HG03066 (cell line): ENCODE data around the gene KCNN3.

Source experiments
- ATAC-seq: cut with Tn5 transposase; IDR thresholded peaks from one replicate; pipeline ENCODE4 v1.9.1; 2021; ENCODE audit warnings: low read depth; ENCODE audit not compliant: unreplicated experiment

The KCNN3 gene

DNA sequence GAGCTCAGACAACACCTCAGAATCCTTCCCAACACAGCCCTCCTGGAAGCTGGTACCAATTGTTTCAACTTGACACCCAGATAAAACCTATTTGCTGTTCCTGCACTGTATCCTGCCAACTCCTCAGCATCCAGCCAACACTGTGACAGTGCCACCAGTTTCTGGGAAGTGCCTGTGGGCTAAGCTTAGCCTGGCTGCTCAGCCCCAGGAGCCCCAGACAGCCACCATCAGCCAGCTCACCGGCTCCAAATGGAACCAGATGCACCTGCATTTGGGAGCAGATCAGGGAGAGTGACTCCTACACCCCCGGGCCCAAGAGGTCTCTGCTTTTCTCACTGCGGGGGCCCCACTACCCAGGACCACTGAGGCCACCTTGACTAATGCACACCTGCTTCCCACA lies 24.9 kb downstream of the KCNN3 start:
- ATAC-seq, result no peak

DNA sequence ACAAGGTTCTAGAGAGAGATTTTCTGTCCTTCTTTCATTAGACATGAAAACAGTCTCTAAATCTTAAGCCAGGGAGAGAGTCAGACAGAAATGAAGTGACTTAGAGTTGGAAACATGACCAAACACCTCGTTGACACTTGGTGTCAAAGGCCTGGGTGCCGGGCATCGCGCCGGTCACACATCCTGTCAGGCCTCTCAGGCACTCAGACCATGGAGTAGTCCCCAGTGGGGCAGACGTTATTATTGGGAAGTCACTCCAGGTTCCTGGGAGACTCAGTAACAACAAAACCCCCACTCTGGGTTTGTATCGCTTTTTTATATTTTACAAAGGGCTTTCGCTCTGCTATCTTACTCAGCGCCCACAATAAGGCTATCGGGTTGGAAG lies 25.8 kb downstream of the KCNN3 start:
- no peak for ATAC-seq

DNA sequence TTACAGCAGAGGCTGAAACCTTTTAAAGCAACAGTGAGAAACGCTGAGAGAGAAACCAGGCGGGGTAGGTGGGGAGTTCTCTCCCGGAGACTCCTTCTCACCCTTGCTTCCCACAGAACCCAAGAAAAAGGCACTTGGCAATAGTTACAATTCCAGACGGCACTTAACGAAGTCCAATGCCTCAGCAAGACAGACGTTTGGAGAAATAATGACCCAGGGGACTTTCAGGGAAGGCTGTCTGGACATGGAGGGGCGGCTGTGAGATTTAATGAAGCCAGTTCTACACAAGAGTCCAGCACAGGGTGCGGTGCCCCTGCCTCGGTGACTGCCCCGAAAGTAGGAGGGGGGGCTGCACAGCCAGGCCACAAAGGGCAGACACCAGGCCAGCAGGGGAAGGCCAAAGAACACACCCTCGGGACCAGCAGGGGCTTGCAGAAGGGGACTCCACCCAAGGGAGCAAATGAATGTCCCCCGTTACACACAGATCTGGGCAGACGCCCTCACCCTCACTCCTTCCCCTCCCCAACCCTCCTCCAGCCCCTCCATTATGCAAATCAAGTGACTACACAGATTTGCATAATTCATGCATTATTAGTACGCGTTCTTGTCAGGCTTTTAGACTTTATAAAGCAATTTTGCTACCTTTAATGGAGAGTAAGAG lies 26.3 kb downstream of the KCNN3 start:
- ATAC-seq, result no peak

DNA sequence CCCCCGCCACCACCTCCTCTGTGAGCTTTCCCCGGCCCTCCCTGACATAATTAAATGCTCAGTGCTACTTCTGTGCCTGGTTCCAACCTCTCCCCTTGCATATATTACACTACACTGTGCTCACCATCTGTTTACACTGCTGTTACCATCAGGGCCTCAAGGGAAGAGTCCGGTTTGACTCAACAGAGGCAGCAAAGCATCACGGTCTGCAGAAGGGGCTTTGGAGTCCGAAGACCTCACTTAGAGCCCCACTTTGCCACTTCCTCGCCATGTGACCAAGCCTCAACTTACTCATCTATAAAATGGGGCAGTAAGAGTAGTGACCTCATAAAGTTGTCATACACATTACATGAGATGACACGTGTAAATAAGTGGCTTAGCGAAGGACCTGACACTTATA lies 27.4 kb downstream of the KCNN3 start:
- no peak for ATAC-seq

DNA sequence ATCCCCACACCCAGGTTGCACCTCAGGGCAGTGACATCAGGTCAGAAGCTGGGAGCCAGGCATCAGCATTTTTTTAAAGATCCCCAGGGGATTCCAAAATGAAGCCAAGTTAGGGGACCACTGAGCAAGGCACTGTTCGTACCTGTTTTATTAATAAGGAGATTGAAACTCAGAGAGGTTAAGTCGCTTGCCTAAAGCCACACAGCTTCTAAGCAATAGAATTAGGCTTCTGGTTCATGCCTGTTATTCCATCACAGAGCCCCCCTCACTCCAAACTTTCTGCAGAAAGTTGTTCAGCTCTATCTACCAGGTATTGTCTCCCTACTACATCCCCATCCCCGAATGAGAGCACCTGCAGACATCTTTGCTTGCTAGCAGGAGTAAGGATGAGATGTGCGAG lies 28.7 kb downstream of the KCNN3 start:
- ATAC-seq, result no peak

DNA sequence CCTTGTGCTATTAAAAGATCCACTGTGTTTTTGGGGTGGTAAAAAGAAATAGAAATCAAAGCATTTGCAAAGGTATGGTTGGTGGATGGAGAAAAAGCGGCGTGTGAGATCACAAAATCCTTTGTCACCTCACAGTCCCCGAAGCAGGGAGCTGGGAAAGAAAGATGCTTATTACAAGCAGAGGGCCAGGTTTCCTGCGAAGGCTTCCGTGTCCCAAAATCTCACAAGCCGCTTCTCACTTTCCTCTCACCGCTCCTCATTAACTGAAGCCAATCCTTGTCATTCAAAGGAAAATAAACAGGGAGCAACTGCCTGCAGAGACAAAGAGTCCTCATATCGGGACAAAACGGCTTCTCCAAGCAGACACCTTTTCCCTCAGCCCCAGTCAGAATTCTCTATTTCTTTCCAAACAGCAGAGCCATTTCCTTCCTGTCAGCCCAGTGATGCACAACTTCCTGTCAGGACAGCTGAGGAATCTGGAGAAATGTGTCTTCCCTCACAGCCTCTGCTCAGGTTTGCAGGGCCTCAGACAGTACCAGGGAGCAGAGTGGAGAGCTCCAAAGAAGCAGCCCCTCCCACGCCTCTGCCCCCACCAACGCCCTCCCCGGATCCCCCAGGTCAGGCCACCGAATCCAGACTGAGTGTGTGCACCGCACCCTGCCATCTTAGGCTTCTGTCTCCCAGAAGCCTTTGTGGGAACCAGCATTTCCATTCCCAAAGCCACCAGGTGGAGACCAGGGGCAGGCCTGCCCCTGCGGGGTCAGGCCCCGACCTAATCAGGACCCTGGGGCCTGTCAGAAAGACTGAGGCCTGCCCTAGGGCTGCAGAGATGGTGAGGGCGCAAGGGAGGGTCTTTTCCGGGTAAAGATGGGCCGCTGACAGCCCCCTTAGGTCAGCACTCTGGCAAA lies 29.6 kb downstream of the KCNN3 start:
- ATAC-seq, result no peak

DNA sequence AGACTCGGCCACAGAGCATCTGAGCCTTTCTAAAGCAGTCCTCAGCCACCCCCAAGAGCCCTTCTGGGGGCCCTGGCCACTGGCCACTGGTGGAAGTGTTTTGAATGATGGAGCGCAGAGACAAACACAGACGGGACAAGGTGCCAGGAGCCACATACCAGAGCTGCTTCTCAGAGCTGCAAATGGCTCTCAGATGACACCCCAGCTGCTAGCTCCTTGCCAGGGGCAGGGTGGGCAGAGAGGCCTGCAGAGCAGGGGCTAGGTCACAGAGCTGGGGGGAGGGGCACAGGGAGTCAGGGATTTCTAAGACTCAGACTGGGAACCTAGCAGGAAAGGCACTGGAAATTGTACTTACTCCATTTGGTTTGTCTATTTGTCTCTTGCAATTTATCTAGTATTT lies 30.4 kb downstream of the KCNN3 start:
- ATAC-seq, result no peak

DNA sequence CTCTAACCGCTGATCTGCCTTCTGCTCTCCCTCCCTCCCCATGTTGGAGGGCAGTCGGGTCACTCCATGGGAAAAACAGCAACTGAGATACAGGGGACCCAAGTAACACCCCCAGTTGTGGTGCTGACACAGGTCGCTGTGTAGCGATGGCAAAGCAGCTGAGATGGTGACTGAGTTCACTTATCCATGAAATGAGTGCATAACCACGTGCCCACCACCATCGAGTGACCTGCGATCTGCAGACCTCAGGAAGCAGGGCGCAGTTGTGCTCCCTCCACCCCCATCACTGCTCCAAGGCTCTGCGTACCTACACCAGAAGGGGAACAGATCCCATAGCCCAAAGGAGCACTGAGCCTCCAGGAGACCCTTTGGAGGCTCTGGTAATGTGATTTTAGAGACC lies 31.1 kb downstream of the KCNN3 start:
- ATAC-seq, result no peak

DNA sequence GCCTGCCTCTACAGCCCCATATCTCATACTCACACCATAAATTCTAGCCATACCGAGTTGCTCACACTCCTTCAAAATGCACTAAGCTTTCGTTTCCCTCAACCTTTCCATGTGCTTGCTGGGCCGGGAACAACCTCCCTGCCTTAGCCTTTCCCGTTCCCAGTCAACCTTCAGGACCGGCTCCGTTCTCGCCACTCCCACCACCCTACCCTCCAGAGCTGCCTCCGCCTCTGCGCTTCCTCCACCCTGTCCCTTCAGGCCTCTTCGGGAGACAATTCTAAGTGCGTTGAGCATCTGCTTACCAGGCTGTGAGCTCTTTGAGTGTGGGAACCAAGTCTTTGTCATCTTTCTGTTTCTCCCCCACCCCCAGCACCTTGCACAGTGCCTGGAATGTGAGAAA lies 31.6 kb downstream of the KCNN3 start:
- ATAC-seq, result no peak

DNA sequence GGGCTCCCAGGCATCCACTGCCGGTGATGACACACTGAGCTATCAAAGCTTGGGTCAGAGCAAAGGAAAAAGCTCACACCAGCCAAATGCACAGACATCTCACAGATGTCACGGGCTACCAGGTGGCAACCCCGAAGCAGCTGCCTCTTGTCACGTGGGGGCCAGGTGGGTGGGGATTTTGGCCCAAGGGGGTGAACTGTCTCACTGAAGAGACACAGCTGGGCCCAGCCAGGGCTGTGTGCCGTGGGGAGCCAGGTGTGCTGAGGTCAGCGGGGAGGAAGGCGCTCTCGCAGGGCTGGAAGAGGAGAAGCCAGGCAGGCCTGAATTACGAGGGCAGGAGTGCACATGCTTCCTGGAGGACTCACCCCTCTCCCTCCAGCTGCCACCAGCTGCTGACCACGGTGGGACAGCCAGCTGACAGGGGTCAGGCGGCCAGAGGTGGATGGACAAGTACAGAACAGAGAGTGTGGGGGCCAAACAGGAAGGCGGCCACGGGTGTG lies 32.4 kb downstream of the KCNN3 start:
- peak; percentile 73 for ATAC-seq

DNA sequence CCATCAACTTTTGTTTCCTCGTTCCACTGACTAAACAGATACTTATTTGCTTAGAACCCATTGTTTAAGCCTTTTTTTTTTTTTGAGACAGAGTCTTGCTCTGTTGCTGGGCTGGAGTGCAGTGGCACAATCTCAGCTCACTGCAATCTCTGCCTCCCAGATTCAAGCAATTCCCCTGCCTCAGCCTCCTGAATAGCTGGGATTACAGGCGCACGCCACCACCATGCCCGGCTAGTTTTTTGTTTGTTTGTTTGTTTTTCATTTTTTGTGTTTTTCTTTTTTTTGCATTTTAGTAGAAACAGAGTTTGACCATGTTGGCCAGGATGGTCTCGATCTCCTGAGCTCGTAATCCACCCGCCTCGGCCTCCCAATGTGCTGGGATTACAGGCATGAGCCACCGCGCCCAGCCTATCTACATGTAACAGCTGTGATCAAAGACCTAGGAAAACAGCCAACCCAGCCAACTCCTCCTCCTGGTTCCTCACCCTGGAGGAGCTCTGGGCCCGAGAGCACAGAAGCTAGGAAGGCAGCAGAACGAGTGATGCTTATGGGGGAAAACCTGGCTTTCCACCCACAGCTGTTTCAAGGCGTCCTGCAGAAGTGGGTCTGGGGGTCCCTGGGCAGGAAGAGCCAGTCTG lies 32.9 kb downstream of the KCNN3 start:
- ATAC-seq, result no peak

DNA sequence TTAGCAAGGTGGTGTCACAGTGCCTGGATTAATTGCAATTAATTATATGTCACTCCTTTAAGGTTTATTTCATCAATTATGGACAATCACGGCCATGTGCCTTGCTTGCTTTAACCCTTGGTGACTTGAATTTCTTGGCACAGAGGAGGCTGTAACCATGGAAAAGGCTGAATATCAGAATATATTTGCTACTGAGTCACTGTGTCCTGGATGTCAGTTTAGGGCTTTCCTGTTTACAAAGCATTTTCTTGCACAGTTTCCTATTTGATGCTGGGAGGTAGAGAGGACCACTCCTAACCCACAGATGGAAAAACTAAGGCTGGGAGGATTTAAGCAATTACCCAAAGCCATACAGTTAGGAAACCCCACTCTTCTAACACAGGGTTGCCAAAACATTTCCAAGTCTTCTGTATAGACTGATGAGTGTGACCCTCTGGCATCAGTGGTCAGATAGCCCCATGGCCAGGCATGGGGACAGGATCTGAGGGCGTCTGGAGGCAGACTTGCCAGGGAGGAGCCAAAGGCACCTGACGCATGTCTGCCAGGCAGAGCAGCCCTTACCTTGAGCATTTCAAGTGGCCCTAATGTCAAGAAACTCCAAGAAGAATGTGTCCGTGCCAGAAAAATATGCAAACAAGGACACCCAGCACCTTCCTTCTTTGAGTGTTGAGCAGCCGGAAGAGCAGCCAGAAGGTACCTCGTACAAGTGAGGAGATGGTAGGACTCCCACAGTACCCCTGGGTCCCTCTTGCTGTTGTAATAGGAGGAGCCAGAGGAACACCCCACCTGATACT lies 34.4 kb downstream of the KCNN3 start:
- no peak for ATAC-seq

DNA sequence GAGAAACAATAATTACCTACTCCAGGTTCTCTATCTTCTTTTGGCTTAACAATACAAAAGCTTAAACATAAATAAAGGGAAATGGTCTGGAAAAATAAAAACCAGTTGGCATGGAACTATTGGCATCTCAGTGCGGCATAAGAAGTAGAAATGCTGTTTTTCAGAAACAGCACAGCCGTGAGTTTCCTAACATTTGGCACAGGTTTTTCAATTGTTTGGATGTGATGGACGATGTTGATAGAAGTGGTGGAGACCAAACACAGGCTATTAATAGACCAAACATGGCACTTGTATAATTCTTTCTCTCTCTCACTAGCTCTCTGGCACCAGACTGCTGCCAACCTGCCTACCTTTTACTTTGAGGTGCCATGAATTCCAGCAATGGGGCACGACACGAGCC lies 36.2 kb downstream of the KCNN3 start:
- no peak for ATAC-seq

DNA sequence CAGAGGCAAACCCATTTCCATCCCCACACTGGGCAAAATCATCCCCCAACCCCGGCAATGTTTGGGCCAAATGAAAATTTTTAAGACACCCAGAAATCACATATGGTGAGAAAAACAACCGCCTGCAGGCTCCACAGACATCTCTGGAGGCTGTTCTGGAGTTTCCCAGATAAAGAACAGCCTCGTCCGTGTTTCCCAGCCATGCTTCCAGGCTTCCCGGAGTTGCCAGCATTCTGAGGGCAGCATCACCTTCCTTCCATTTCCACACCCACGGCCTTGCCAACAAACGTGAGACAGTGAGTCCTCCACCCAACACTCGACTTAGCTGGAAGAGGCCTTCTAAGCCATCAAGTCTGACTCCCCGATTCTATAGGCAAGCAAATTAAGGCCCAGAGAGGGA lies 36.9 kb downstream of the KCNN3 start:
- ATAC-seq, result no peak

DNA sequence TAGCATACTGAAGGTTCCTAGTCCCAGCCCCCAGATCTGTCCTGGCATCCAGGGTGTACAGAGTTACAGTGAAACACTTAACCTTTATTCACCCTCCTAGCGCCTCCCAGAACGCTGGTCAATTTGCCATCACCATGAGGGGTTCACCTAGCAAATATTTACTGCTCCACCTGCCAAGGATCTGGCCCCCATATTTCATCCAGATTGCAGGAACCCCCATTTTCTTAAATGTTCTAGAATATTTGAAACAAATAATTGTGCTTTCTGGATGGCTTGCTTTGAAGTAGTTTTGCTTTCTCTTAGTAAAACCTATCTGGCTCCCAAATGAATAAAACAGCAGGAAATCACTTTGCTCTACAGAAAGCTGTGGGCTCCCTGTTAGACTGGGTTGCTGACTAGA lies 37.7 kb downstream of the KCNN3 start:
- ATAC-seq, result no peak

DNA sequence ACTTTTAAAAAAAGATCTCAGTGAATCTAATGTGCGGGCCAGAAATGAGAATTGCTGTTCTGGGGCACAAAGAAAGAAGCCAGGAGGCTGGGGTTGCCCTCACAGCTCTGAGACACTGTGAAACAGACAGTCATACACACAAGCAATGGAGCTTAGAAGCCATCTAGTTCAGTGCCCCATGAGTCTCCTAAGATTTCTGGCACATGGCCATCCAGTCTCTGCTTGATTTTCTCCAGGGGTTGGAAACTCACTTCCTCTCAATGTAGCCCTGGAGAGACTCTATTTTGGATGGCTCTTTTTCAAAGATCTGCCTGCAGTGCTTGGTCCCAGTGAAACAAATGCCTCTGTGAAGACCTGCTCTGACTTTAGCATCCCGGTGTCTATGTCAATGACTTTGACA lies 38.6 kb downstream of the KCNN3 start:
- no peak for ATAC-seq

DNA sequence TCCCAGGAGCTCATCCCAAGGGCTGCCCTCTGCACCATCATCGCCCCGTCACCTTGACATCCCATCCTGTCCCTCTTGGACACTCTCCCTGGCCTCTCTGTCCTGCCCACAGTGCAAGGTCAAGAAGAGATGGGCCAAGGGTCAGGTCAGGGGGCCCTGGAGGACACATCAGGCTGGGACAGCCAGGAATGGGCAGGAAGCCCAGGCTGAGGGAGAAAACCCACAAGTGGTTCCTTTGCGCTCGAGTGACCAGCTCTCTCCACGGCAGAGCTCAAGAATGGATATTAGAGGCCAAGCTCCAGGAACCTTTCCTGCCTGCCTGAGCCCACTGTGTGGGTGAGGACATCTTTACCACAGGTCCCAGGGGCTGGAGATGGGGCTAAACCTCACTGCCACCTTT lies 41.0 kb downstream of the KCNN3 start:
- ATAC-seq, result no peak

DNA sequence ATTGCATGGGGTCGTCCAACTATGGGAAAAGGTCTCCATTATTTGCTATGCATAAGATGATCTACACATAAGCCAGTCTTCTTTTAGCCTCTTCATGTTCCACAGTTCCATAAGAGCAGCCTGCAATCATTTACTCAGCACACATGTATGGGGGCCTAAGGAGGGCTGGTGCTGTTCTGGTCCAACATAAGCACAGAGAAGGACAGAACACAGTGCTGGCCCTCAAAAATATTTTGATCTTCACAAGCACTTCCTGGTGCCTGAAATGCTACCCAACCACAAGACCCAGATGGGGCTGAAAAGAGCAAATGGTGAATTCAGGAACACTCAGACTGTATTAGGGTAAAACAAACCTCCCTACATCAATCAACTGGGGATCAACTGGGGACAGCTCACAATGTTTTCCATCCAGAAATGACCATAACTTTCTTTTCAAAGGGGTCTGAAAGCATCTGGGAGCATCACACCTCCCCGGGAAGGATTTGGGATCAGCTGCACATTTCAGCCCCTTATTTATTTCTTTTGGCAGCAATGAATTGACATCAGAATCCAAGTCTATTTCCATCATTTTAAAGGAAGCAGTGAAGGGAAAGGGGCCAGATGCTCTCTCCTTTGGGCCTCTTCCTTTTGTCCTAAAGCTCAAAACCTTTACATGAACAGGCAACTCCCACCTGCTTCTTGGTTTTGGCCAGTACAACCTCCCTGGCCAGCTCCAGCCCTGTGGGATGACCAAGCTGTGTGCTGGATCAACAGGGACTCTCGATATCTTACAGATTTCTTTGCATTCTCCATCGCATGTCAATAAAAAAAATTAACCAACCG lies 45.7 kb downstream of the KCNN3 start:
- ATAC-seq, result no peak

DNA sequence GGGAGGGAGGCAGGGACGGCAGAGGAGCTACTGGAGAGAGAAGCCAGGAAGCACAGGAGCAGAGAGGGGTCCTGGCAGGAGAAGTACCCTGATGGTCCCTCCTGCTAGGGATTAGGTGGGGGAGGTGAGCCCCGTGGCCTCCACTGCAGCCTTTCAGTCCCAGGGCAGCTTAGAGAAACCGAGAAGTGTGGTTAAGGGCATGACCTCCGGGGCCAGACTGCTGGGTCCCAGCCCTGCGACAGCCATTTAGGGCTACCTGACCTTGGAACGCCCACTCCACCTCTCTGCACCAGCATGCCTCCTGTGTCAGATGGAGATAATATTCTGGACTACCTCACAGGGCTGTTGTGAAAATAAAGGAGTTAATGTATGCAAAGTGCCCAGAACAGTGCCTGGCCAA lies 47.4 kb downstream of the KCNN3 start:
- ATAC-seq, result no peak

DNA sequence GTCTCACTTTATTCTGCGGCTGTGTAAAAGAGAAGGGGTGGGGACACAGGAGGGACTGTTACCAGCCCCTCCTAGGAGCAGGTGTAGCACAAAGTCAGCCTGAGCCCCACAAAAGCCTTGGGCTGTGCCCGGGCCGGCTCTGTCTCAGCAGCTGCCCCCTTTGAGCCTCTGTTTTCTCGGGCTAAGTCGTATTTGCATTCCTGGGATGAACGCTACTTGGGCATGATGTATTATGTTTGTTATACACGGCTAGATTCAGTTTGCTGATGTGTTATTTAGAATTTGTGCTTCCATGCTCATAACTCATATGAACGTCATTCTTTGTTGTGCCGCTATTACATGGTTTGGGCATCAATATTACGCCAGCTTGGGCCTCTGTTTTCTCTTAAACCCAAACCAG lies 47.8 kb downstream of the KCNN3 start:
- ATAC-seq, result no peak
